ENCODE results near the gene MORN5.

The MORN5 gene

DNA sequence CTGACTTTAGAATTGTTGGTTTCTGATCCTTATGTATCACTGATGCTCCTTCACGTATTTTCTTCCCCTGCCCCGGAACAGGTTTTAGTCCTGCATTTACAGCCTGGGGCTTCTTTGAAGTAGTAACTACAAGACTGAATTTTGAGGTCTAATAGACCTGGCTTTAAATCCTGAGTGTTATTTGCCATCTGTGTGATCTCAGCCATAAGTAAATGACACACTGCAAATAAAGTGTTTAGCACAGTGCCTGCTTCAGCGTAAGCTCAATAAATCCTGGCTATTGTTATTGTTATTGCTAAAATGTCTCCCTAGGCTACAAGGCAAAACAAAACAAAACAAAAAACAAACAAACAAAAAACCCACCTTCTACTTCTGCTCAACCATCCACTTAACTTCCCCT lies 84.6 kb downstream of the MORN5 start:
- no peak for FAIRE-seq

DNA sequence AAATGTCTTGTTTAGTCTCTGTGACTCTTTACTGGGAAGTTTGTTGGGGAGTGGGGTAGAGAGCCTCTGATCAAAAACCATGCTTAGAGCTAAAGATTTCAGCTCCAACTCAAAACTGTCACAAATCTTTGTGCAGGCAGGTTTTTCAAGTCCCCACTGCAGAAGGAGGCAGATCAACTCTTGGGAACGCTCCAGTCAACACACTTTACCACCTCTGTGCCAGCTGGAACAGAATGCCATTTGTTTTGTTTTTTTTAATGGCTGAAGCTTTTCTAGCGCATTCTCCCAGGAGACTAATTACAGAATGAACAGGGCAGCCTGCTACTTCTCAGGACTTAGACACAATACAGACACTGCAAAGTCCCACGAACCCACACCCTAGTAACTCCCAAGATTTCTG lies 87.0 kb downstream of the MORN5 start:
- FAIRE-seq: no peak

DNA sequence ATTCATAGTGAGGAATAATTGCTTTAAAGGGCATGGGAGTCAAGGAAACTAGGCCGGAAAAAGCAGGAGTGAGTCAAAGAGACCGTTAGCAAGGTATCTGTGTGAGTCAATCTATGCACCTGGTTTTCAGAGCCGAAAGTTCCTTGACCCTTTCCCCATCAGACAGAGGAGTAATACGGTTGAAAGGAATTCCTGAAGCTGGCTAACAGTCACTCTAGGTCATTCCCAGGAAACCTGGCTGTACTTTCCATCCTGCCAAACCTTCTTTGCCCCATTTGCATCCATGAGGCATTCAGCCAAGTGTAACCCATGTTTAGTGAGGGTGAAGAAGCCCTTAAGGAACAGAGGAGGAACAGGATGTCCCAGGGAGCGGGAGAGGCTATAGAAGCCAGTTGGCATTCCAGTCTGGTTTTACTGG lies 88.7 kb downstream of the MORN5 start:
- FAIRE-seq: no peak

All from colon (tissue), 2 donors.